GM12878 (cell line): ENCODE results near the gene FOSB.

Experiments
- RAD21 ChIP-seq: IDR thresholded peaks from 2 replicates; pipeline ENCODE4 v1.6.1; 2011; ENCODE audit warnings: mild to moderate bottlenecking, low read depth, low read length, moderate library complexity; ENCODE audit not compliant: insufficient read depth
- SP1 ChIP-seq: IDR thresholded peaks from one replicate; pipeline ENCODE4 v1.6.1; 2011; ENCODE audit warnings: low read depth, low read length
- YY1 ChIP-seq: IDR thresholded peaks from 2 replicates; pipeline ENCODE4 v1.6.1; 2011; ENCODE audit warnings: low read depth, mild to moderate bottlenecking, low read length

DNA sequence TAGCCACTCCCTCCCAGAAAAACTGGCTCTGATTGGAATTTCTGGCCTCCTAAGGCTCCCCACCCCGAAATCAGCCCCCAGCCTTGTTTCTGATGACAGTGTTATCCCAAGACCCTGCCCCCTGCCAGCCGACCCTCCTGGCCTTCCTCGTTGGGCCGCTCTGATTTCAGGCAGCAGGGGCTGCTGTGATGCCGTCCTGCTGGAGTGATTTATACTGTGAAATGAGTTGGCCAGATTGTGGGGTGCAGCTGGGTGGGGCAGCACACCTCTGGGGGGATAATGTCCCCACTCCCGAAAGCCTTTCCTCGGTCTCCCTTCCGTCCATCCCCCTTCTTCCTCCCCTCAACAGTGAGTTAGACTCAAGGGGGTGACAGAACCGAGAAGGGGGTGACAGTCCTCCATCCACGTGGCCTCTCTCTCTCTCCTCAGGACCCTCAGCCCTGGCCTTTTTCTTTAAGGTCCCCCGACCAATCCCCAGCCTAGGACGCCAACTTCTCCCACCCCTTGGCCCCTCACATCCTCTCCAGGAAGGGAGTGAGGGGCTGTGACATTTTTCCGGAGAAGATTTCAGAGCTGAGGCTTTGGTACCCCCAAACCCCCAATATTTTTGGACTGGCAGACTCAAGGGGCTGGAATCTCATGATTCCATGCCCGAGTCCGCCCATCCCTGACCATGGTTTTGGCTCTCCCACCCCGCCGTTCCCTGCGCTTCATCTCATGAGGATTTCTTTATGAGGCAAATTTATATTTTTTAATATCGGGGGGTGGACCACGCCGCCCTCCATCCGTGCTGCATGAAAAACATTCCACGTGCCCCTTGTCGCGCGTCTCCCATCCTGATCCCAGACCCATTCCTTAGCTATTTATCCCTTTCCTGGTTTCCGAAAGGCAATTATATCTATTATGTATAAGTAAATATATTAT lies 6.1 kb downstream of the FOSB start:
- no peak for TF ChIP-seq SP1
- TF ChIP-seq RAD21: no peak
- no peak for TF ChIP-seq YY1
